ENCODE results near the gene ANO5.

ANO5 gene

DNA sequence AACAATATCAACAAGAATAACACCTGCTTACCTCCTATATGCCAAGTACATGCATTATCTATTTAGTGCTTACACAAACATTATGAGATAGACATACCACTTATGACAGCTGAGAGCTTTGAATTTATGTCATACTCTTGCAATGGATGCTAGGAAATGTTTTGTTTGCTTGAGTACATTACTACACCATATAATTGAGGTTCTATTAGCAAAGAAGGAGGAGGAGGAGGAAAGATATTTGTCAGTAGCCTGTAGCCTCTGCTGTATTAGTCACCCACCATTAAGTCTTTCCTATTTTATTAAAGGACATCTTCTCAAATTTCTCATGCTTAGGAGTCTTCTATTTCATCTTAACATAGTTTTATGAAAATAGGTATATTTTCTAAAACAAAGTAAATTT is 6.4 kb downstream of the ANO5 start:
- no peak overlapping the region for H4K91ac ChIP-seq (ENCODE audit: low read depth, low read length, poor library complexity)
- no peak for DNase-seq (ENCODE audit: low spot score)
- H2BK15ac ChIP-seq (ENCODE audit: low read length) = no peak overlapping the region
- peaks cover 0 to 2% of the 10 kb centered on the region in 2 donors for H3K9me3 ChIP-seq (replicated peaks in 1 of 2; ENCODE audit: control insufficient read depth in 2 of 2, insufficient read depth in 1 of 2, low read depth in 1 of 2, low read length in 2 of 2)
- H3K4ac ChIP-seq (ENCODE audit: low read length) = no peak overlapping the region
- H3K4me2 ChIP-seq (ENCODE audit: insufficient read depth, low read length, poor library complexity, severe bottlenecking) = no peak overlapping the region
- no peak overlapping the region for H2AFZ ChIP-seq (ENCODE audit: low read length)
- H3K23ac ChIP-seq (ENCODE audit: low read depth, low read length, poor library complexity) = no peak overlapping the region
- no peak overlapping the region for H3K4me3 ChIP-seq (ENCODE audit: low read length in 2 of 2)
- no peaks in the 10 kb centered on the region for H3K79me1 ChIP-seq (ENCODE audit: low read depth, low read length)
- H3K4me1 ChIP-seq (ENCODE audit: control insufficient read depth in 2 of 2, insufficient read depth in 1 of 2, low read depth in 1 of 2, low read length in 2 of 2) = no peaks in the 10 kb centered on the region
- H3K14ac ChIP-seq (ENCODE audit: low read length) = no peak overlapping the region
- H3K36me3 ChIP-seq (replicated peaks in 1 of 2; ENCODE audit: control insufficient read depth in 2 of 2, insufficient read depth in 2 of 2, low read length in 2 of 2) = no peaks in the 10 kb centered on the region
- no peak overlapping the region for H2BK120ac ChIP-seq (ENCODE audit: low read depth, low read length)
- no peak overlapping the region for H2BK5ac ChIP-seq (ENCODE audit: low read length)
- H2AK5ac ChIP-seq (ENCODE audit: low read depth, low read length) = no peak overlapping the region
- H4K8ac ChIP-seq (ENCODE audit: low read depth, low read length) = no peak overlapping the region
- H2BK12ac ChIP-seq (ENCODE audit: low read length) = no peak overlapping the region
- H3K27me3 ChIP-seq (ENCODE audit: control insufficient read depth in 3 of 3, insufficient read depth in 3 of 3, low read depth in 1 of 3, low read length in 3 of 3) = peaks cover 0 to 11% (median 0%) of the 10 kb centered on the region in 3 experiments
- no peak overlapping the region for H3K27ac ChIP-seq (replicated peaks; ENCODE audit: low read length)
- no peak overlapping the region for H3K18ac ChIP-seq (ENCODE audit: low read length)
- no peak overlapping the region for H3K9ac ChIP-seq (ENCODE audit: low read depth, low read length, poor library complexity)

DNA sequence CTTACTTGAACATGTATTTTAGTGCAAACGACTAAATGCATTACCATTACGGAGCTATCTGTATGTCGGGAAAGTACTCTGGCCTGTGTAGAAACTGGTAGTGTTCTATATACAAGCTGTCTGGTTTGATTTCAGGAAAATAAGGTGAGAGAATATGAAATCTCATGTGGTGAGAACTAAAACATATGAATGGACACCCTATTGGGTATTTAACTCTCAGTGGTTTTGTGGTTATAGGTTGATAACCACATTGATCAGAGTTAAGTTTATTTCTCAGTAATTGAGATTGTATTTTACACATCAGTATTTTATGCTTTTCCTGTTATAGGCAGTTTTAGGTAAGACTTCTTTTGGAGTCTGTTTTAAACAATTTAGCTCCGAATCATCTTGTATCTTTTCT is 10.4 kb downstream of the ANO5 start:
- no peaks in the 10 kb centered on the region for H3K27me3 ChIP-seq (ENCODE audit: control insufficient read depth in 3 of 3, insufficient read depth in 3 of 3, low read depth in 1 of 3, low read length in 3 of 3)
- H2BK5ac ChIP-seq (ENCODE audit: low read length) = no peak overlapping the region
- WGBS, 2 donors (ENCODE audit: extremely low coverage in 2 of 2, insufficient read length in 2 of 2, insufficient replicate concordance in 1 of 2) = no CpG with 5 or more reads among the region's 4 CpGs
- peaks cover 0 to 2% of the 10 kb centered on the region in 2 donors for H3K4me1 ChIP-seq (ENCODE audit: control insufficient read depth in 2 of 2, insufficient read depth in 1 of 2, low read depth in 1 of 2, low read length in 2 of 2)
- H4K8ac ChIP-seq (ENCODE audit: low read depth, low read length) = no peak overlapping the region
- no peaks in the 10 kb centered on the region for H3K79me1 ChIP-seq (ENCODE audit: low read depth, low read length)
- no peak overlapping the region for H4K91ac ChIP-seq (ENCODE audit: low read depth, low read length, poor library complexity)
- no peak for DNase-seq (ENCODE audit: low spot score)
- no peak overlapping the region for H2AFZ ChIP-seq (ENCODE audit: low read length)
- H2BK15ac ChIP-seq (ENCODE audit: low read length) = no peak overlapping the region
- no peak overlapping the region for H3K4ac ChIP-seq (ENCODE audit: low read length)
- H3K27ac ChIP-seq (replicated peaks; ENCODE audit: low read length) = no peak overlapping the region
- no peak overlapping the region for H3K14ac ChIP-seq (ENCODE audit: low read length)
- H2BK12ac ChIP-seq (ENCODE audit: low read length) = no peak overlapping the region
- no peak overlapping the region for H2AK5ac ChIP-seq (ENCODE audit: low read depth, low read length)
- H3K23ac ChIP-seq (ENCODE audit: low read depth, low read length, poor library complexity) = no peak overlapping the region
- no peaks in the 10 kb centered on the region for H3K36me3 ChIP-seq (replicated peaks in 1 of 2; ENCODE audit: control insufficient read depth in 2 of 2, insufficient read depth in 2 of 2, low read length in 2 of 2)
- H3K4me2 ChIP-seq (ENCODE audit: insufficient read depth, low read length, poor library complexity, severe bottlenecking) = no peak overlapping the region
- H3K18ac ChIP-seq (ENCODE audit: low read length) = no peak overlapping the region
- H3K4me3 ChIP-seq (ENCODE audit: low read length in 2 of 2) = no peak overlapping the region
- no peak overlapping the region for H2BK120ac ChIP-seq (ENCODE audit: low read depth, low read length)
- H3K9me3 ChIP-seq (replicated peaks in 1 of 2; ENCODE audit: control insufficient read depth in 2 of 2, insufficient read depth in 1 of 2, low read depth in 1 of 2, low read length in 2 of 2) = no peaks in the 10 kb centered on the region
- H3K9ac ChIP-seq (ENCODE audit: low read depth, low read length, poor library complexity) = no peak overlapping the region

DNA sequence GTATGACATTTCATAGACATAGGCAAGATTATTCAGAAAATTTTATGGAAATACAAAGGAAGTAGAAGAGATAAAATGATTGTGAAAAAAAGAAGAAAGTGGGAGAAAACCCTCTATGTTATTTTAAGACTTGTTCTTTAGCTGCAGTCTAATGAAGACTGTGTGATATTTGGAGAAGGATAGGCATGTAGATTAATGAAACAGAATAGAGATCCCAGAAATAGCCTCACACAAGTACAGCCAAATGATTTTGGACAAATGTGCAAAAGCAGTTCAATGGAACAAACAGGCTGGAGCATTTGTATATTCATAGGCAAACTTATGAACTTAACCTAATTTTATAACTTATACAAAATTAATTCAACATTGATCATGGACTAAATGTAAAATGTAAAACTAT is 14.3 kb downstream of the ANO5 start:
- no peak overlapping the region for H2BK120ac ChIP-seq (ENCODE audit: low read depth, low read length)
- no peak overlapping the region for H2BK15ac ChIP-seq (ENCODE audit: low read length)
- no peaks in the 10 kb centered on the region for H3K9me3 ChIP-seq (replicated peaks in 1 of 2; ENCODE audit: control insufficient read depth in 2 of 2, insufficient read depth in 1 of 2, low read depth in 1 of 2, low read length in 2 of 2)
- H3K18ac ChIP-seq (ENCODE audit: low read length) = no peak overlapping the region
- H2AK5ac ChIP-seq (ENCODE audit: low read depth, low read length) = no peak overlapping the region
- H3K9ac ChIP-seq (ENCODE audit: low read depth, low read length, poor library complexity) = no peak overlapping the region
- H2BK5ac ChIP-seq (ENCODE audit: low read length) = no peak overlapping the region
- H3K27me3 ChIP-seq (ENCODE audit: control insufficient read depth in 3 of 3, insufficient read depth in 3 of 3, low read depth in 1 of 3, low read length in 3 of 3) = no peaks in the 10 kb centered on the region
- H3K79me1 ChIP-seq (ENCODE audit: low read depth, low read length) = no peaks in the 10 kb centered on the region
- H4K8ac ChIP-seq (ENCODE audit: low read depth, low read length) = no peak overlapping the region
- no peak overlapping the region for H4K91ac ChIP-seq (ENCODE audit: low read depth, low read length, poor library complexity)
- H2AFZ ChIP-seq (ENCODE audit: low read length) = no peak overlapping the region
- H3K4ac ChIP-seq (ENCODE audit: low read length) = no peak overlapping the region
- H3K14ac ChIP-seq (ENCODE audit: low read length) = no peak overlapping the region
- no peak overlapping the region for H3K23ac ChIP-seq (ENCODE audit: low read depth, low read length, poor library complexity)
- H3K36me3 ChIP-seq (replicated peaks in 1 of 2; ENCODE audit: control insufficient read depth in 2 of 2, insufficient read depth in 2 of 2, low read length in 2 of 2) = no peaks in the 10 kb centered on the region
- H2BK12ac ChIP-seq (ENCODE audit: low read length) = no peak overlapping the region
- H3K27ac ChIP-seq (replicated peaks; ENCODE audit: low read length) = no peak overlapping the region
- no peak overlapping the region for H3K4me3 ChIP-seq (ENCODE audit: low read length in 2 of 2)
- H3K4me1 ChIP-seq (ENCODE audit: control insufficient read depth in 2 of 2, insufficient read depth in 1 of 2, low read depth in 1 of 2, low read length in 2 of 2) = peaks cover 0 to 2% of the 10 kb centered on the region in 2 donors
- H3K4me2 ChIP-seq (ENCODE audit: insufficient read depth, low read length, poor library complexity, severe bottlenecking) = no peak overlapping the region
- no peak for DNase-seq (ENCODE audit: low spot score)

DNA sequence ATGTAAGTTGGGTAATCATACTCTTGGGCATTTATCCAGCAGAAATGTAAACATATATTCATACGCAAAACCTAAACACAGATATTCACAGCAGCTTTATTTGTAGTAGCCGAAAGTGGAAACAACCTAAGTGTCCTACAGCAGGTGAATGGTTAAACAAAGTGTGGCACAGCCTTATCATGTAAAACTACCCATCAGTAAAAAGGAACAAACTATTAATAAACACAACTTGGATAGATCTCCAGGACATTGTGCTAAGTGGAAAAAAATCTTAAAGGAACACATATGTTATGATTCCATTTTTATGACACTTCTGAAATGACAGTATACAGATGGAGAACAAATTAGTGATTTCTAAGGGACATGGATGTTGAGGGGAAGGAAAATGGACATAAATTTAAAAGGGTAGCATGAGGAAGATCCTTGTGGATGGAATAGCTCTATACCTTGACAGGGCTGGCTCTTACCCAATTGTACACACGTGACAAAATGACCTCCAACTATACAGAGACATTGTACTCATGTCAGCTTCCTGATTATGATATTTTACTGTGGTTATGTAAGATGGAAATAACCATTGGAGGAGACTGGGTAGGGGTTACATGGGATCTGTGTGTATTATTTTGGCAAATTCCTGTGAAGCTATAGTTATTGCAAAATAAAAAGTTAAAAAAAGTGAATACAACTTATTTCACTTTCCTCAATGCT is 15.4 kb downstream of the ANO5 start:
- H2AFZ ChIP-seq (ENCODE audit: low read length) = no peak overlapping the region
- peaks cover 0 to 2% of the 10 kb centered on the region in 2 donors for H3K4me1 ChIP-seq (ENCODE audit: control insufficient read depth in 2 of 2, insufficient read depth in 1 of 2, low read depth in 1 of 2, low read length in 2 of 2)
- no peak overlapping the region for H3K27ac ChIP-seq (replicated peaks; ENCODE audit: low read length)
- H4K8ac ChIP-seq (ENCODE audit: low read depth, low read length) = no peak overlapping the region
- H3K14ac ChIP-seq (ENCODE audit: low read length) = no peak overlapping the region
- H3K4me3 ChIP-seq (ENCODE audit: low read length in 2 of 2) = no peak overlapping the region
- no peak overlapping the region for H3K9ac ChIP-seq (ENCODE audit: low read depth, low read length, poor library complexity)
- no peak overlapping the region for H2BK5ac ChIP-seq (ENCODE audit: low read length)
- no peak overlapping the region for H2BK12ac ChIP-seq (ENCODE audit: low read length)
- H2BK120ac ChIP-seq (ENCODE audit: low read depth, low read length) = no peak overlapping the region
- H3K36me3 ChIP-seq (replicated peaks in 1 of 2; ENCODE audit: control insufficient read depth in 2 of 2, insufficient read depth in 2 of 2, low read length in 2 of 2) = no peaks in the 10 kb centered on the region
- no CpG with 5 or more reads among the region's 3 CpGs for WGBS, 2 donors (ENCODE audit: extremely low coverage in 2 of 2, insufficient read length in 2 of 2, insufficient replicate concordance in 1 of 2)
- no peak overlapping the region for H4K91ac ChIP-seq (ENCODE audit: low read depth, low read length, poor library complexity)
- no peak overlapping the region for H3K23ac ChIP-seq (ENCODE audit: low read depth, low read length, poor library complexity)
- H3K27me3 ChIP-seq (ENCODE audit: control insufficient read depth in 3 of 3, insufficient read depth in 3 of 3, low read depth in 1 of 3, low read length in 3 of 3) = no peaks in the 10 kb centered on the region
- H3K79me1 ChIP-seq (ENCODE audit: low read depth, low read length) = no peaks in the 10 kb centered on the region
- no peak overlapping the region for H3K4ac ChIP-seq (ENCODE audit: low read length)
- H2AK5ac ChIP-seq (ENCODE audit: low read depth, low read length) = no peak overlapping the region
- no peak overlapping the region for H3K18ac ChIP-seq (ENCODE audit: low read length)
- H3K4me2 ChIP-seq (ENCODE audit: insufficient read depth, low read length, poor library complexity, severe bottlenecking) = no peak overlapping the region
- H3K9me3 ChIP-seq (replicated peaks in 1 of 2; ENCODE audit: control insufficient read depth in 2 of 2, insufficient read depth in 1 of 2, low read depth in 1 of 2, low read length in 2 of 2) = no peaks in the 10 kb centered on the region
- no peak for DNase-seq (ENCODE audit: low spot score)
- H2BK15ac ChIP-seq (ENCODE audit: low read length) = no peak overlapping the region

Measured in neuronal stem cell (in vitro differentiated cells).